HFF-Myc (cell line): ENCODE results near the gene TMEM258.

Source experiments
- DNase-seq: peaks from one replicate; pipeline ENCODE4 v3.0.0-alpha.2; 2011; ENCODE audit warnings: low read depth; ENCODE audit errors: extremely low read depth
- H3K4me3 ChIP-seq: replicated peaks from 2 replicates; pipeline ENCODE4 v1.5.1; 2011; ENCODE audit warnings: low read depth, mild to moderate bottlenecking, control low read depth, low read length
- CTCF ChIP-seq: IDR thresholded peaks from 2 replicates; pipeline ENCODE4 v1.5.1; 2012; ENCODE audit warnings: mild to moderate bottlenecking, low read depth, low read length, control low read depth; ENCODE audit errors: missing control alignments

Gene TMEM258

GRCh38 chr11:61739966-61740365 is 52.4 kb downstream of the TMEM258 start:
- H3K4me3 ChIP-seq: no peak overlapping the region
- no peak for TF ChIP-seq CTCF
- DNase-seq: no peak

GRCh38 chr11:61739413-61739812 is 53.0 kb downstream of the TMEM258 start:
- no peak overlapping the region for H3K4me3 ChIP-seq
- DNase-seq: no peak
- TF ChIP-seq CTCF: no peak
